Spleen (tissue), 11 donors: ENCODE results near the gene TANC1. TPM values are rescaled to one million over a fixed set of nuclear protein-coding genes. Genes with fewer than 3 reads are reported as not detected.

Experiments used
- DNase-seq: peaks from one replicate; pipeline ENCODE4 v3.0.0-alpha.2; 2020
- H3K27ac ChIP-seq, 8 donors: fragments of 200-600 bp; sonication (generic) in 7 of 8; 1 replicate in 4 of 8; 2 replicates in 4 of 8; pipeline versions ENCODE4 v1.5.0 to v1.8.0; 2016 to 2021; ENCODE audit warnings: inconsistent platforms in 4 of 8, mild to moderate bottlenecking in 4 of 8, moderate library complexity in 1 of 8
- H3K27me3 ChIP-seq, 7 donors: fragments of 200-600 bp; sonication (generic) in 6 of 7; replicated peaks in 1 of 7; 1 replicate in 4 of 7; 2 replicates in 3 of 7; pipeline versions ENCODE4 v1.5.0 to v1.8.0; 2016 to 2021; ENCODE audit warnings: inconsistent platforms in 3 of 7, mild to moderate bottlenecking in 1 of 7
- H3K36me3 ChIP-seq, 6 donors: fragments of 200-600 bp; sonication (generic) in 5 of 6; 1 replicate in 4 of 6; 2 replicates in 2 of 6; pipeline versions ENCODE4 v1.5.0 to v1.8.0; 2016 to 2021; ENCODE audit warnings: inconsistent platforms in 2 of 6
- H3K4me1 ChIP-seq, 6 donors: fragments of 200-600 bp; sonication (generic) in 5 of 6; 1 replicate in 3 of 6; 2 replicates in 3 of 6; pipeline versions ENCODE4 v1.5.0 to v1.8.0; 2016 to 2021; ENCODE audit warnings: inconsistent platforms in 3 of 6
- H3K4me3 ChIP-seq, 8 donors: fragments of 200-600 bp; sonication (generic) in 7 of 8; 1 replicate in 4 of 8; 2 replicates in 4 of 8; pipeline versions ENCODE4 v1.5.0 to v1.8.0; 2016 to 2021; ENCODE audit warnings: inconsistent platforms in 4 of 8, mild to moderate bottlenecking in 4 of 8, moderate library complexity in 2 of 8
- H3K9me3 ChIP-seq, 8 donors: fragments of 200-600 bp; sonication (generic) in 7 of 8; 1 replicate in 4 of 8; 2 replicates in 4 of 8; pipeline versions ENCODE4 v1.5.0 to v1.8.0; 2016 to 2021; ENCODE audit warnings: inconsistent platforms in 4 of 8
- CTCF ChIP-seq, 11 experiments: fragments of 200-600 bp in 7 of 11; fragments of 450-650 bp in 4 of 11; sonication (generic) in 4 of 11; IDR thresholded peaks in 8 of 11; conservative IDR thresholded peaks in 3 of 11; 1 replicate in 7 of 11; 2 replicates in 4 of 11; pipeline versions ENCODE4 v1.4.0 to v1.8.0; 2016 to 2021; ENCODE audit warnings: antibody characterized with exemption in 11 of 11, inconsistent platforms in 4 of 11, mild to moderate bottlenecking in 1 of 11
- POLR2A ChIP-seq, 3 donors: fragments of 450-650 bp; IDR thresholded peaks; one replicate each; pipeline ENCODE4 v1.5.1; 2017; ENCODE audit warnings: antibody characterized with exemption in 3 of 3, mild to moderate bottlenecking in 1 of 3
- POLR2AphosphoS5 ChIP-seq, 3 donors: sonication (generic); formaldehyde crosslinking; IDR thresholded peaks; one replicate each; pipeline ENCODE4 v1.5.1; 2017; ENCODE audit warnings: antibody characterized with exemption in 3 of 3
- WGBS, 5 donors: extraction: QIAGEN DNeasy Blood & Tissue Kit in 3 of 5; methylation state at CpG; one replicate each; pipeline versions ENCODE4 v1.1.5 to v1.1.7; 2013 to 2018; 5-methylcytosine and 5-hydroxymethylcytosine counted together
- intact Hi-C: fragments of 100-400 bp; cut with DNase I; formaldehyde crosslinking; loops from one replicate; pipeline ENCODE4 v1.15.0; 2023; ENCODE audit warnings: low total_unique reads
- polyA plus RNA-seq, 3 donors: library from polyadenylated mRNA; stranded (reverse); fragments of 200-250 nt; gene quantifications; one replicate each; pipeline ENCODE4 v1.2.1, GENCODE V29; 2013
- total RNA-seq, 7 donors: library from RNA; depleted of rRNA in 3 of 7; stranded (reverse); fragments of >200 nt in 3 of 7; fragmentation: NEBNext Ultra II Directional in 4 of 7; extraction: Animal tissue kit (Norgen Biotek cat#: 25700) in 4 of 7; gene quantifications; one replicate each; pipeline versions ENCODE4 v1.1.0 to v1.2.1, GENCODE V29; 2016 to 2021
- donor health status: healthy with polysubstance abuse.
- donor health status: DM: no; HTN: no; CAD: no; lungs with moderate emphysema.
- donor health status: DM: no; HTN: no; CAD: no.
- donor health status: Bipolar disorder and iron deficiency.
- donor health status: healthy.
- donor health status: DM: no; HTN: no; CAD: no.
- donor health status: DM: yes; HTN: yes; CAD: no.

Gene TANC1
- total and polyA plus RNA-seq, 10 donors = 3.1 to 28.2 (median 21.7) TPM

GRCh38 chr2:159137511-159138241 lies 169.2 kb downstream of the TANC1 start:
- 81 to 88% (median 86%) methylated on average over 9 of the region's 9 CpGs for WGBS, 5 donors
- no peak for DNase-seq

GRCh38 chr2:159138642-159139182 lies 170.3 kb downstream of the TANC1 start:
- Histone ChIP-seq H3K9me3 (no peaks in the 10 kb centered on the region), H3K36me3 (no peaks in the 10 kb centered on the region), H3K4me3 (no peak overlapping the region), H3K27ac (no peak overlapping the region), H3K27me3 (no peaks in the 10 kb centered on the region), H3K4me1 (no peaks in the 10 kb centered on the region)
- TF ChIP-seq POLR2AphosphoS5 (IDR thresholded peaks at IDR 0.05) = no peak
- TF ChIP-seq POLR2A (IDR thresholded peaks at IDR 0.05) = no peak
- no peak for TF ChIP-seq CTCF (IDR thresholded peaks at IDR 0.05 in 8 of 11, conservative IDR thresholded peaks at IDR 0.05 in 3 of 11)
- intact Hi-C loops = no loop called here
- WGBS, 5 donors = 74 to 87% (median 85%) methylated on average over 5 of the region's 5 CpGs
- DNase-seq = no peak

More at GRCh38 chr2:159137511-159138241, 169.2 kb downstream of the TANC1 start:
- TF ChIP-seq POLR2AphosphoS5 (IDR thresholded peaks at IDR 0.05) = no peak
- no peak for TF ChIP-seq CTCF (IDR thresholded peaks at IDR 0.05 in 8 of 11, conservative IDR thresholded peaks at IDR 0.05 in 3 of 11)
- TF ChIP-seq POLR2A (IDR thresholded peaks at IDR 0.05) = no peak
- intact Hi-C loops = no loop called here
- H3K4me1 ChIP-seq = no peaks in the 10 kb centered on the region
- H3K36me3 ChIP-seq = no peaks in the 10 kb centered on the region
- no peak overlapping the region for H3K4me3 ChIP-seq
- no peaks in the 10 kb centered on the region for H3K27me3 ChIP-seq
- H3K27ac ChIP-seq = no peak overlapping the region
- H3K9me3 ChIP-seq = no peaks in the 10 kb centered on the region

GRCh38 chr2:159139216-159139933 lies 170.9 kb downstream of the TANC1 start:
- WGBS, 5 donors = 66 to 91% (median 77%) methylated on average over 5 of the region's 5 CpGs
- DNase-seq = no peak
- Histone ChIP-seq H3K27ac (no peak overlapping the region), H3K36me3 (no peaks in the 10 kb centered on the region), H3K27me3 (no peaks in the 10 kb centered on the region), H3K9me3 (no peaks in the 10 kb centered on the region), H3K4me1 (peaks cover 0 to 4% (median 0%) of the 10 kb centered on the region in 6 donors), H3K4me3 (no peak overlapping the region)
- intact Hi-C loops = no loop called here
- TF ChIP-seq POLR2AphosphoS5 (IDR thresholded peaks at IDR 0.05) = no peak
- TF ChIP-seq POLR2A (IDR thresholded peaks at IDR 0.05) = no peak
- TF ChIP-seq CTCF (IDR thresholded peaks at IDR 0.05 in 8 of 11, conservative IDR thresholded peaks at IDR 0.05 in 3 of 11) = no peak
